ENCODE measurements around the gene HDDC3. TPM values are rescaled to one million over a fixed set of nuclear protein-coding genes. Genes with fewer than 3 reads are reported as not detected.

HDDC3 gene
- total RNA-seq, 6 experiments from 2014 or later, result 11.2 to 15.7 (median 13.5) TPM

DNA sequence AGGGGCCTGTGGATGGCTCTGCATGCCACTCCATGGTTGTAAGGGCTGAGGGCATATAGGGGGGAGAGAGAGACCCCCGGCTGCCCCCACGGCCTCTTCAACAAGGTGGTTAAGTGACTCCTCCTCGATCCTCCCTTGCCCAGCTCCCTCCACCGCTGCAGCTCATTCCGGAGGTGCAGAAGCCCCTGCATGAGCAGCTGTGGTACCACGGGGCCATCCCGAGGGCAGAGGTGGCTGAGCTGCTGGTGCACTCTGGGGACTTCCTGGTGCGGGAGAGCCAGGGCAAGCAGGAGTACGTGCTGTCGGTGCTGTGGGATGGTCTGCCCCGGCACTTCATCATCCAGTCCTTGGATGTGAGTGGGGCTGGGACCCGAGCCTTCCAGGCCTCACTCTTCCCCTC lies 41.5 kb downstream of the HDDC3 start:
- DNase-seq, result no peak
- H3K36me3 Mint-ChIP-seq (ENCODE audit: low read depth), result no peaks in the 10 kb centered on the region
- H3K9me3 Mint-ChIP-seq, result no peaks in the 10 kb centered on the region
- H3K4me3 Mint-ChIP-seq, result no peak overlapping the region
- no peak overlapping the region for H3K27ac Mint-ChIP-seq
- peaks cover 7% of the 10 kb centered on the region; the same call in 1 of the 2 replicates for H3K4me1 Mint-ChIP-seq (ENCODE audit: low read depth)
- H3K27me3 Mint-ChIP-seq (ENCODE audit: insufficient read depth), result peaks cover 2% of the 10 kb centered on the region
- TF ChIP-seq, protein P1, sequence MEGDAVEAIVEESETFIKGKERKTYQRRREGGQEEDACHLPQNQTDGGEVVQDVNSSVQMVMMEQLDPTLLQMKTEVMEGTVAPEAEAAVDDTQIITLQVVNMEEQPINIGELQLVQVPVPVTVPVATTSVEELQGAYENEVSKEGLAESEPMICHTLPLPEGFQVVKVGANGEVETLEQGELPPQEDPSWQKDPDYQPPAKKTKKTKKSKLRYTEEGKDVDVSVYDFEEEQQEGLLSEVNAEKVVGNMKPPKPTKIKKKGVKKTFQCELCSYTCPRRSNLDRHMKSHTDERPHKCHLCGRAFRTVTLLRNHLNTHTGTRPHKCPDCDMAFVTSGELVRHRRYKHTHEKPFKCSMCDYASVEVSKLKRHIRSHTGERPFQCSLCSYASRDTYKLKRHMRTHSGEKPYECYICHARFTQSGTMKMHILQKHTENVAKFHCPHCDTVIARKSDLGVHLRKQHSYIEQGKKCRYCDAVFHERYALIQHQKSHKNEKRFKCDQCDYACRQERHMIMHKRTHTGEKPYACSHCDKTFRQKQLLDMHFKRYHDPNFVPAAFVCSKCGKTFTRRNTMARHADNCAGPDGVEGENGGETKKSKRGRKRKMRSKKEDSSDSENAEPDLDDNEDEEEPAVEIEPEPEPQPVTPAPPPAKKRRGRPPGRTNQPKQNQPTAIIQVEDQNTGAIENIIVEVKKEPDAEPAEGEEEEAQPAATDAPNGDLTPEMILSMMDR (IDR thresholded peaks at IDR 0.05), result no peak

DNA sequence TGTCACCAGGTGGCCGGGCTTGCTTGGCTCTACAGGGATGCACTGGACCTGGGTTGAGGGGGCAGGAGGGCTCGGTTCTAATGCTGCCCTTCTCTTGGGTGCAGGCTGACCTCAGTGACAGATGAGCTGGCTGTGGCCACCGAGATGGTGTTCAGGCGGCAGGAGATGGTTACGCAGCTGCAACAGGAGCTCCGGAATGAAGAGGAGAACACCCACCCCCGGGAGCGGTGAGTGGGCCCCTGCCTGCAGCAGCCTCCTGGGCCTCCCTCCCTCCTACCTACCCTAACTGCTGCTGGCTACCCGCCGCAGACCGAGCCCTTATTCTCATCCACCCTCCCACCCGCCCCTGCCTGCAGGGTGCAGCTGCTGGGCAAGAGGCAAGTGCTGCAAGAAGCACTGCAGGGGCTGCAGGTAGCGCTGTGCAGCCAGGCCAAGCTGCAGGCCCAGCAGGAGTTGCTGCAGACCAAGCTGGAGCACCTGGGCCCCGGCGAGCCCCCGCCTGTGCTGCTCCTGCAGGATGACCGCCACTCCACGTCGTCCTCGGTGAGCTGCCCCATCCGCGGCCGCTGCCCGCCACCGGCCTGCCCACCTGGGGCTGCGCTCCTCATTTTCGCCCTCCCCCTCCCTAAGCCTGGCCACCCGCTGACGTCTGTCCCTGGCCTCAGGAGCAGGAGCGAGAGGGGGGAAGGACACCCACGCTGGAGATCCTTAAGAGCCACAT lies 42.5 kb downstream of the HDDC3 start:
- Mint-ChIP-seq H3K36me3 (ENCODE audit: low read depth) (no peaks in the 10 kb centered on the region), H3K4me1 (ENCODE audit: low read depth) (peaks cover 10% of the 10 kb centered on the region; the same call in 1 of the 2 replicates), H3K27ac (no peak overlapping the region), H3K27me3 (ENCODE audit: insufficient read depth) (peaks cover 2% of the 10 kb centered on the region), H3K4me3 (no peak overlapping the region), H3K9me3 (no peaks in the 10 kb centered on the region)
- TF ChIP-seq, protein P1 (IDR thresholded peaks at IDR 0.05), result no peak
- DNase-seq, result no peak

DNA sequence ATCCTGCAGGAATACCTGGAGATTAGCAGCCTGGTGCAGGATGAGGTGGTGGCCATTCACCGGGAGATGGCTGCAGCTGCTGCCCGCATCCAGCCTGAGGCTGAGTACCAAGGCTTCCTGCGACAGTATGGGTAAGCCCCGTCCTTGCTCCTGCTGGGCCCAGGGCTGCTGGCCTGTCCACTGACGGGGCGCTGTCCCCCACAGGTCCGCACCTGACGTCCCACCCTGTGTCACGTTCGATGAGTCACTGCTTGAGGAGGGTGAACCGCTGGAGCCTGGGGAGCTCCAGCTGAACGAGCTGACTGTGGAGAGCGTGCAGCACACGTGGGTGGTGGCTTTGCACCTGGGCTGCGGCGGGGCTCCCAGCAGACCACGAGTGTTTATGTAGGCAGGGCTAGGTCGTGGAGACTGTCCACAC lies 43.0 kb downstream of the HDDC3 start:
- DNase-seq, result no peak
- H3K4me3 Mint-ChIP-seq, result no peak overlapping the region
- peaks cover 2% of the 10 kb centered on the region for H3K27me3 Mint-ChIP-seq (ENCODE audit: insufficient read depth)
- TF ChIP-seq, protein P1 (IDR thresholded peaks at IDR 0.05), result no peak
- H3K36me3 Mint-ChIP-seq (ENCODE audit: low read depth), result no peaks in the 10 kb centered on the region
- no peak overlapping the region for H3K27ac Mint-ChIP-seq
- H3K4me1 Mint-ChIP-seq (ENCODE audit: low read depth), result peaks cover 10% of the 10 kb centered on the region; the same call in 1 of the 2 replicates
- H3K9me3 Mint-ChIP-seq, result no peaks in the 10 kb centered on the region

DNA sequence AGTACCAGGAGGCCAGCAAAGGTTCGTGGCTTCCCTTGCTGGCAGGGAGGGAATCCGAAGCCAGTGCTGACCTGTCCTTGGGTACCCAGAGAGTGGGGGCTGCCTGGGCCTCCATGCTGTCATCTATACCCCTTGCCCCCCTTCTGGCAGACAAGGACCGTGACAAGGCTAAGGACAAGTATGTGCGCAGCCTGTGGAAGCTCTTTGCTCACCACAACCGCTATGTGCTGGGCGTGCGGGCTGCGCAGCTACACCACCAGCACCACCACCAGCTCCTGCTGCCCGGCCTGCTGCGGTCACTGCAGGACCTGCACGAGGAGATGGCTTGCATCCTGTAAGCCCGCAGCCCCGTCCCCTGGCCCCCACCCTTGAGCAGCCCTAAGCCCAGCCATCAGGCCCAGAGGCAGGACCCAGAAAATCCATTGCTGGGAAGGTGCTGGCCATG lies 45.3 kb downstream of the HDDC3 start:
- TF ChIP-seq, protein P1 (IDR thresholded peaks at IDR 0.05), result no peak
- Mint-ChIP-seq H3K36me3 (ENCODE audit: low read depth) (no peaks in the 10 kb centered on the region), H3K4me3 (no peak overlapping the region), H3K4me1 (ENCODE audit: low read depth) (peaks cover 10% of the 10 kb centered on the region; the same call in 1 of the 2 replicates), H3K9me3 (no peaks in the 10 kb centered on the region), H3K27ac (no peak overlapping the region), H3K27me3 (ENCODE audit: insufficient read depth) (peaks cover 2% of the 10 kb centered on the region)
- DNase-seq, result no peak

DNA sequence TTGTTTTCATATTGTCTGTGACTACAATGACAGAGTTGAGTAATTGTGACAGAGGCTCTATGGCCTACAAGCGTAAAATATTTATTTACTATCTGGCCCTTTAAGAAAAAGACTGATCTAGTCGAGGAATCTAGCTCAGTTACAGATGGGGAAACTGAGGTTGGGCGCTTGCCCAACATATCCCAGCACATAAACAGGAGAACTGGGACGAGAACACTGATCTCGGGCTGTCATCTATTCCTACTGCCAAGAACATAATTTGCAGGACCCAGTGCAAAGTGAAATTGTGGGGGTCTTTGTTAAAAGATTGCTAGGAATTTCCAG lies 46.1 kb downstream of the HDDC3 start:
- TF ChIP-seq, protein P1 (IDR thresholded peaks at IDR 0.05), result peak; percentile 54
- H3K4me1 Mint-ChIP-seq (ENCODE audit: low read depth), result peaks cover 10% of the 10 kb centered on the region; the same call in 1 of the 2 replicates
- no peak overlapping the region for H3K4me3 Mint-ChIP-seq
- H3K9me3 Mint-ChIP-seq, result no peaks in the 10 kb centered on the region
- no peak overlapping the region for H3K27ac Mint-ChIP-seq
- no peaks in the 10 kb centered on the region for H3K36me3 Mint-ChIP-seq (ENCODE audit: low read depth)
- H3K27me3 Mint-ChIP-seq (ENCODE audit: insufficient read depth), result no peaks in the 10 kb centered on the region; the same call in none of the 2 replicates
- no peak for DNase-seq
